HCEC 1CT (cell line): ENCODE measurements around the gene TRIO.

ENCODE experiments used
- DNase-seq: peaks from one replicate; pipeline ENCODE4 v3.0.0-alpha.2; 2017

The TRIO gene

GRCh38 chr5:14402424-14402823, 259.3 kb downstream of the TRIO start:
- no peak for DNase-seq

- no peak for DNase-seq
These were observed 261.6 kb downstream of the TRIO start for GRCh38 chr5:14404780-14405179.

- DNase-seq: no peak
These were observed 262.1 kb downstream of the TRIO start for GRCh38 chr5:14405267-14405666.

GRCh38 chr5:14405706-14406553, 262.8 kb downstream of the TRIO start:
- DNase-seq: no peak

GRCh38 chr5:14406554-14406849, 263.4 kb downstream of the TRIO start:
- peak; percentile 93 for DNase-seq

- no peak for DNase-seq
These were observed 263.9 kb downstream of the TRIO start for GRCh38 chr5:14407051-14407450.

- DNase-seq: no peak
These were observed 264.6 kb downstream of the TRIO start for GRCh38 chr5:14407746-14408175.

- DNase-seq: no peak
These were observed 265.9 kb downstream of the TRIO start for GRCh38 chr5:14408969-14409586.

GRCh38 chr5:14410068-14410393, 266.9 kb downstream of the TRIO start:
- DNase-seq: no peak

GRCh38 chr5:14410394-14411201, 267.5 kb downstream of the TRIO start:
- no peak for DNase-seq

- no peak for DNase-seq
These were observed 268.1 kb downstream of the TRIO start for GRCh38 chr5:14411216-14411615.

GRCh38 chr5:14413331-14413750, 270.2 kb downstream of the TRIO start:
- no peak for DNase-seq

GRCh38 chr5:14414007-14414406, 270.9 kb downstream of the TRIO start:
- DNase-seq: no peak

- DNase-seq: no peak
These were observed 271.5 kb downstream of the TRIO start for GRCh38 chr5:14414656-14415023.

GRCh38 chr5:14415024-14415697, 272.0 kb downstream of the TRIO start:
- no peak for DNase-seq

GRCh38 chr5:14415698-14416074, 272.5 kb downstream of the TRIO start:
- no peak for DNase-seq

- no peak for DNase-seq
These were observed 273.6 kb downstream of the TRIO start for GRCh38 chr5:14416621-14417275.

- no peak for DNase-seq
These were observed 274.2 kb downstream of the TRIO start for GRCh38 chr5:14417276-14417730.

- no peak for DNase-seq
These were observed 274.9 kb downstream of the TRIO start for GRCh38 chr5:14417792-14418765.

- no peak for DNase-seq
These were observed 276.5 kb downstream of the TRIO start for GRCh38 chr5:14419686-14420085.

- peak; percentile 32 for DNase-seq
These were observed 277.1 kb downstream of the TRIO start for GRCh38 chr5:14420101-14420811.
